ENCODE results near the gene OPN1LW.
"Not testable (repeated sequence)": the region's sequence is repeated elsewhere in the genome, so short reads cannot be mapped to it uniquely, and the experiment has no call there.

Gene OPN1LW

GRCh38 chrX:154140742-154141141 lies 3.3 kb upstream of the OPN1LW start:
- Mint-ChIP-seq H3K9me3 (no peaks in the 10 kb centered on the region), H3K4me1 (peaks cover 18% of the 10 kb centered on the region), H3K4me3 (no peak overlapping the region), H3K36me3 (ENCODE audit: insufficient read depth) (no peaks in the 10 kb centered on the region), H3K27me3 (no peaks in the 10 kb centered on the region), H3K27ac (ENCODE audit: low read depth) (no peak overlapping the region)
- ATAC-seq (replicated peaks; ENCODE audit: extremely low read depth, poor library complexity, severe bottlenecking) (no peak), DNase-seq (ENCODE audit: low spot score in 2 of 2) (no peak)

GRCh38 chrX:154142386-154142785 lies 1.7 kb upstream of the OPN1LW start:
- DNase-seq (ENCODE audit: low spot score in 2 of 2) (no peak), ATAC-seq (replicated peaks; ENCODE audit: extremely low read depth, poor library complexity, severe bottlenecking) (no peak)
- H3K27ac Mint-ChIP-seq (ENCODE audit: low read depth): no peak overlapping the region
- no peak overlapping the region for H3K4me3 Mint-ChIP-seq
- no peaks in the 10 kb centered on the region for H3K27me3 Mint-ChIP-seq
- H3K36me3 Mint-ChIP-seq (ENCODE audit: insufficient read depth): no peaks in the 10 kb centered on the region
- no peaks in the 10 kb centered on the region for H3K9me3 Mint-ChIP-seq
- H3K4me1 Mint-ChIP-seq: peaks cover 12% of the 10 kb centered on the region

GRCh38 chrX:154142950-154143745 lies 895 bp upstream of the OPN1LW start:
- no peaks in the 10 kb centered on the region for H3K27me3 Mint-ChIP-seq
- ATAC-seq (replicated peaks; ENCODE audit: extremely low read depth, poor library complexity, severe bottlenecking) (no peak), DNase-seq (ENCODE audit: low spot score in 2 of 2) (no peak)
- no peak overlapping the region for H3K27ac Mint-ChIP-seq (ENCODE audit: low read depth)
- no peak overlapping the region for H3K4me3 Mint-ChIP-seq
- H3K9me3 Mint-ChIP-seq: no peaks in the 10 kb centered on the region
- no peaks in the 10 kb centered on the region for H3K36me3 Mint-ChIP-seq (ENCODE audit: insufficient read depth)
- H3K4me1 Mint-ChIP-seq: peaks cover 12% of the 10 kb centered on the region

GRCh38 chrX:154151030-154151429 lies 7.0 kb downstream of the OPN1LW start:
- DNase-seq (ENCODE audit: low spot score in 2 of 2); H3K36me3 Mint-ChIP-seq (ENCODE audit: insufficient read depth); H3K9me3 Mint-ChIP-seq; H3K4me1 Mint-ChIP-seq; H3K27me3 Mint-ChIP-seq; H3K4me3 Mint-ChIP-seq; ATAC-seq (replicated peaks; ENCODE audit: extremely low read depth, poor library complexity, severe bottlenecking); H3K27ac Mint-ChIP-seq (ENCODE audit: low read depth): not testable (repeated sequence)

- not testable (repeated sequence) for H3K36me3 Mint-ChIP-seq (ENCODE audit: insufficient read depth); H3K4me1 Mint-ChIP-seq; H3K27me3 Mint-ChIP-seq; ATAC-seq (replicated peaks; ENCODE audit: extremely low read depth, poor library complexity, severe bottlenecking); DNase-seq (ENCODE audit: low spot score in 2 of 2); H3K27ac Mint-ChIP-seq (ENCODE audit: low read depth); H3K9me3 Mint-ChIP-seq; H3K4me3 Mint-ChIP-seq
Measured at GRCh38 chrX:154156221-154156620, 12.2 kb downstream of the OPN1LW start.

GRCh38 chrX:154157207-154157606 lies 13.2 kb downstream of the OPN1LW start:
- H3K4me1 Mint-ChIP-seq; ATAC-seq (replicated peaks; ENCODE audit: extremely low read depth, poor library complexity, severe bottlenecking); H3K9me3 Mint-ChIP-seq; DNase-seq (ENCODE audit: low spot score in 2 of 2); H3K27ac Mint-ChIP-seq (ENCODE audit: low read depth); H3K27me3 Mint-ChIP-seq; H3K36me3 Mint-ChIP-seq (ENCODE audit: insufficient read depth); H3K4me3 Mint-ChIP-seq: not testable (repeated sequence)

GRCh38 chrX:154159345-154159744 lies 15.3 kb downstream of the OPN1LW start:
- H3K36me3 Mint-ChIP-seq (ENCODE audit: insufficient read depth); H3K27ac Mint-ChIP-seq (ENCODE audit: low read depth); ATAC-seq (replicated peaks; ENCODE audit: extremely low read depth, poor library complexity, severe bottlenecking); H3K4me3 Mint-ChIP-seq; H3K4me1 Mint-ChIP-seq; DNase-seq (ENCODE audit: low spot score in 2 of 2); H3K9me3 Mint-ChIP-seq; H3K27me3 Mint-ChIP-seq: not testable (repeated sequence)

- H3K9me3 Mint-ChIP-seq; H3K4me1 Mint-ChIP-seq; H3K4me3 Mint-ChIP-seq; ATAC-seq (replicated peaks; ENCODE audit: extremely low read depth, poor library complexity, severe bottlenecking); DNase-seq (ENCODE audit: low spot score in 2 of 2); H3K36me3 Mint-ChIP-seq (ENCODE audit: insufficient read depth); H3K27ac Mint-ChIP-seq (ENCODE audit: low read depth); H3K27me3 Mint-ChIP-seq: not testable (repeated sequence)
Measured at GRCh38 chrX:154164902-154165301, 20.9 kb downstream of the OPN1LW start.

- H3K27ac Mint-ChIP-seq (ENCODE audit: low read depth); H3K36me3 Mint-ChIP-seq (ENCODE audit: insufficient read depth); H3K27me3 Mint-ChIP-seq; H3K4me1 Mint-ChIP-seq; DNase-seq (ENCODE audit: low spot score in 2 of 2); H3K4me3 Mint-ChIP-seq; ATAC-seq (replicated peaks; ENCODE audit: extremely low read depth, poor library complexity, severe bottlenecking); H3K9me3 Mint-ChIP-seq: not testable (repeated sequence)
Measured at GRCh38 chrX:154168384-154168783, 24.3 kb downstream of the OPN1LW start.

- not testable (repeated sequence) for H3K9me3 Mint-ChIP-seq; DNase-seq (ENCODE audit: low spot score in 2 of 2); H3K27me3 Mint-ChIP-seq; H3K27ac Mint-ChIP-seq (ENCODE audit: low read depth); H3K36me3 Mint-ChIP-seq (ENCODE audit: insufficient read depth); H3K4me3 Mint-ChIP-seq; H3K4me1 Mint-ChIP-seq
- ATAC-seq (replicated peaks; ENCODE audit: extremely low read depth, poor library complexity, severe bottlenecking): peak; percentile 95
Measured at GRCh38 chrX:154172535-154172943, 28.5 kb downstream of the OPN1LW start.

GRCh38 chrX:154174356-154174755 lies 30.3 kb downstream of the OPN1LW start:
- H3K27me3 Mint-ChIP-seq: not testable (repeated sequence)

GRCh38 chrX:154182296-154182695 lies 38.3 kb downstream of the OPN1LW start, which contains the start of gene OPN1MW:
TSS of gene OPN1MW (plus strand) at chrX:154182596. CDS start at chrX:154182678, 82 bp downstream.
- H3K27me3 Mint-ChIP-seq, H3K9me3 Mint-ChIP-seq: not testable (repeated sequence)

More at GRCh38 chrX:154174356-154174755, 30.3 kb downstream of the OPN1LW start:
- not testable (repeated sequence) for H3K4me1 Mint-ChIP-seq; H3K9me3 Mint-ChIP-seq; ATAC-seq (replicated peaks; ENCODE audit: extremely low read depth, poor library complexity, severe bottlenecking); H3K27ac Mint-ChIP-seq (ENCODE audit: low read depth); H3K4me3 Mint-ChIP-seq; H3K36me3 Mint-ChIP-seq (ENCODE audit: insufficient read depth); DNase-seq (ENCODE audit: low spot score in 2 of 2)

GRCh38 chrX:154183794-154184193 lies 39.8 kb downstream of the OPN1LW start:
- H3K9me3 Mint-ChIP-seq; DNase-seq (ENCODE audit: low spot score in 2 of 2); H3K27ac Mint-ChIP-seq (ENCODE audit: low read depth); H3K36me3 Mint-ChIP-seq (ENCODE audit: insufficient read depth); H3K4me3 Mint-ChIP-seq; H3K27me3 Mint-ChIP-seq; H3K4me1 Mint-ChIP-seq: not testable (repeated sequence)
- ATAC-seq (replicated peaks; ENCODE audit: extremely low read depth, poor library complexity, severe bottlenecking): peak; percentile 32

More at GRCh38 chrX:154182296-154182695, 38.3 kb downstream of the OPN1LW start, which contains the start of gene OPN1MW:
- not testable (repeated sequence) for DNase-seq (ENCODE audit: low spot score in 2 of 2); H3K36me3 Mint-ChIP-seq (ENCODE audit: insufficient read depth); H3K27ac Mint-ChIP-seq (ENCODE audit: low read depth); H3K4me1 Mint-ChIP-seq; ATAC-seq (replicated peaks; ENCODE audit: extremely low read depth, poor library complexity, severe bottlenecking); H3K4me3 Mint-ChIP-seq
